GM23338 (cell line): Measurements from ENCODE around the gene TOP1. TPM values are rescaled to one million over a fixed set of nuclear protein-coding genes. Genes with fewer than 3 reads are reported as not detected.

ENCODE experiments used
- ATAC-seq: fragments of 200-7000 bp; cut with Tn5 transposase; 3 replicates; pipeline ENCODE4 v1.9.1; 2020
- DNase-seq: peaks from one replicate; pipeline ENCODE4 v3.0.0-alpha.2; 2015; ENCODE audit warnings: low spot score
- H2AFZ ChIP-seq: fragments of 200-600 bp; sonication (generic); 2 replicates; pipeline ENCODE4 v1.8.0; 2016; ENCODE audit warnings: antibody characterized with exemption, mild to moderate bottlenecking, moderate library complexity
- H3F3A ChIP-seq: fragments of 200-600 bp; sonication (generic); replicated peaks from 2 replicates; pipeline ENCODE4 v1.8.0; 2017; ENCODE audit warnings: antibody characterized with exemption, mixed run types, low read depth
- H3K27ac ChIP-seq: fragments of 200-600 bp; sonication (generic); 2 replicates; pipeline ENCODE4 v1.6.1; 2016; ENCODE audit warnings: low read depth
- H3K27me3 ChIP-seq: fragments of 200-600 bp; sonication (generic); 2 replicates; pipeline ENCODE4 v1.8.0; 2016; ENCODE audit warnings: mild to moderate bottlenecking, mixed run types, moderate library complexity; ENCODE audit not compliant: insufficient read depth
- H3K36me3 ChIP-seq: fragments of 200-600 bp; sonication (generic); 2 replicates; pipeline ENCODE4 v1.8.0; 2016; ENCODE audit warnings: mild to moderate bottlenecking; ENCODE audit not compliant: insufficient read depth
- H3K4me1 ChIP-seq: fragments of 200-600 bp; sonication (generic); 2 replicates; pipeline ENCODE4 v1.8.0; 2016; ENCODE audit warnings: mild to moderate bottlenecking, moderate library complexity; ENCODE audit not compliant: insufficient read depth
- H3K4me2 ChIP-seq: fragments of 200-600 bp; sonication (generic); 2 replicates; pipeline ENCODE4 v1.7.1; 2017; ENCODE audit warnings: mixed run types
- H3K4me3 ChIP-seq: fragments of 200-600 bp; sonication (generic); 2 replicates; pipeline ENCODE4 v1.6.1; 2016; ENCODE audit warnings: mixed run types
- H3K79me2 ChIP-seq: fragments of 200-600 bp; sonication (generic); replicated peaks from 2 replicates; pipeline ENCODE4 v1.8.0; 2017; ENCODE audit warnings: mild to moderate bottlenecking; ENCODE audit not compliant: insufficient read depth
- H3K9me2 ChIP-seq: fragments of 200-600 bp; sonication (generic); 2 replicates; pipeline ENCODE4 v1.8.0; 2017; ENCODE audit not compliant: insufficient read depth
- H4K20me1 ChIP-seq: fragments of 200-600 bp; sonication (generic); replicated peaks from 2 replicates; pipeline ENCODE4 v1.8.0; 2017; ENCODE audit warnings: mild to moderate bottlenecking; ENCODE audit not compliant: insufficient read depth
- H3K27ac Mint-ChIP-seq: 2 replicates; pipeline ENCODE4 v1.8.0; 2020; ENCODE audit warnings: inconsistent platforms, mild to moderate bottlenecking, moderate library complexity, mixed read lengths
- H3K27me3 Mint-ChIP-seq: 3 replicates; pipeline ENCODE4 v1.8.0; 2022; ENCODE audit warnings: low read depth, mild to moderate bottlenecking, moderate library complexity, mixed read lengths, inconsistent platforms; ENCODE audit not compliant: insufficient read depth, poor library complexity
- H3K36me3 Mint-ChIP-seq: 3 replicates; pipeline ENCODE4 v1.8.0; 2021; ENCODE audit warnings: low read depth, mild to moderate bottlenecking, inconsistent platforms, moderate library complexity, mixed read lengths
- H3K4me1 Mint-ChIP-seq: 3 replicates; pipeline ENCODE4 v1.8.0; 2020; ENCODE audit warnings: mild to moderate bottlenecking, inconsistent platforms, mixed read lengths
- H3K4me3 Mint-ChIP-seq: 3 replicates; pipeline ENCODE4 v1.8.0; 2021; ENCODE audit warnings: moderate library complexity, mild to moderate bottlenecking, inconsistent platforms, mixed read lengths
- H3K9me3 Mint-ChIP-seq: 3 replicates; pipeline ENCODE4 v1.8.0; 2020; ENCODE audit warnings: moderate library complexity, mild to moderate bottlenecking, inconsistent platforms, mixed read lengths
- CREB1 ChIP-seq: fragments of 250-450 bp; sonication (Bioruptor Pico); IDR thresholded peaks from 2 replicates; pipeline ENCODE4 v1.5.0; 2020; ENCODE audit warnings: low read depth, mild to moderate bottlenecking, moderate library complexity
- CTCF ChIP-seq, 2 experiments: fragments of 200-600 bp in 1 of 2; sonication (generic) in 1 of 2; conservative IDR thresholded peaks; 2 replicates each; pipeline versions ENCODE4 v1.5.1 to v1.6.1; 2016 to 2017; ENCODE audit warnings: antibody characterized with exemption in 2 of 2, low read depth in 2 of 2, mild to moderate bottlenecking in 2 of 2, moderate library complexity in 1 of 2
- ETS1 ChIP-seq: IDR thresholded peaks from 2 replicates; pipeline ENCODE4 v1.6.1; 2016; ENCODE audit warnings: antibody characterized with exemption
- EZH2 ChIP-seq: fragments of 200-600 bp; sonication (generic); IDR thresholded peaks from one replicate; pipeline ENCODE4 v1.8.0; 2017; ENCODE audit warnings: antibody characterized with exemption, mild to moderate bottlenecking, low read depth; ENCODE audit not compliant: unreplicated experiment
- EZH2phosphoT487 ChIP-seq: fragments of 200-600 bp; sonication (generic); IDR thresholded peaks from one replicate; pipeline ENCODE4 v1.8.1; 2018; ENCODE audit warnings: antibody characterized with exemption; ENCODE audit not compliant: unreplicated experiment
- JUNB ChIP-seq: IDR thresholded peaks from one replicate; pipeline ENCODE4 v1.6.1; 2016; ENCODE audit warnings: antibody characterized with exemption; ENCODE audit not compliant: unreplicated experiment
- NANOG ChIP-seq: IDR thresholded peaks from 2 replicates; pipeline ENCODE4 v1.6.1; 2016; ENCODE audit warnings: antibody characterized with exemption, borderline replicate concordance
- POLR2AphosphoS5 ChIP-seq: IDR thresholded peaks from 2 replicates; pipeline ENCODE4 v1.6.1; 2016; ENCODE audit warnings: antibody characterized with exemption, low read depth
- STAT1 ChIP-seq: IDR thresholded peaks from one replicate; pipeline ENCODE4 v1.6.1; 2016; ENCODE audit warnings: antibody characterized with exemption; ENCODE audit not compliant: unreplicated experiment
- ZNF114 ChIP-seq: fragments of 250-450 bp; sonication (Bioruptor Pico); IDR thresholded peaks from 2 replicates; pipeline ENCODE4 v1.5.0; 2020; ENCODE audit warnings: mild to moderate bottlenecking, moderate library complexity
- ZNF331 ChIP-seq: fragments of 250-450 bp; sonication (Bioruptor Pico); IDR thresholded peaks from 2 replicates; pipeline ENCODE4 v1.5.0; 2020; ENCODE audit warnings: low read depth, mild to moderate bottlenecking, moderate library complexity
- polyA plus RNA-seq: library from polyadenylated mRNA; unstranded; fragments of >200 nt; fragmentation: Nextera tagmentation; extraction: Ambion mirVana; gene quantifications from 2 replicates; pipeline ENCODE4 v1.2.1, GENCODE V29; 2016
- total RNA-seq: library from RNA; depleted of rRNA; stranded (reverse); fragments of >200 nt; shearing (Covaris generic); gene quantifications from 2 replicates; pipeline ENCODE4 v1.2.3, GENCODE V29; 2014
- TF ChIP-seq, protein P1 (sequence below): fragments of 250-450 bp; sonication (Bioruptor Pico); IDR thresholded peaks from 2 replicates; pipeline ENCODE4 v1.5.0; 2020; ENCODE audit warnings: mild to moderate bottlenecking, moderate library complexity
- TF ChIP-seq, protein P2 (sequence below): IDR thresholded peaks from one replicate; pipeline ENCODE4 v1.6.1; 2018; ENCODE audit warnings: antibody characterized with exemption; ENCODE audit not compliant: unreplicated experiment

TOP1 gene
- total and polyA plus RNA-seq, 2 experiments from 2014 or later, result 62.4 to 101 TPM

DNA sequence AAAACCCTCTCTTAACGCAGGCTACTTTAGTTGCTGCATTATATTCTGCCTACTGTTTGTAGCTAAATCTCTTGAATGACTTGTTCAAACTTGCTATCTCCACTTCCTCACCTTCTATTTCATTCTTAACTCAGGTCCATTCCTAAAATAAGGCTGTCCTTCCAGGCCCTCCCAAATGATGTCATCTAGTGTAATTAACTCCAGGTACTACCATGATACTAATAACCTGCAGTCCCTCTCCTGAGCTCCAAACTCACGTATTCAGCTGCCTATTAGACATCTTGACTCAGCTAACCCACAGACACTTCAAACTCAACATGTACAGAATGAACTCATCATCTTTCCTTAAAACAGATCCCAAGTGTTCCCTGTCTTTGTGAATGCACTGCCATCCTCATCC lies 10.5 kb upstream of the TOP1 start:
- no peak overlapping the region for H3K4me2 ChIP-seq
- no peak overlapping the region for H3K27ac ChIP-seq
- DNase-seq, result no peak

More for the DNA sequence above, 10.5 kb upstream of the TOP1 start:
- Mint-ChIP-seq H3K27ac (no peak overlapping the region; the same call in 1 of the 2 replicates), H3K9me3 (no peaks in the 10 kb centered on the region), H3K27me3 (peaks cover 2% of the 10 kb centered on the region), H3K4me1 (peaks cover 3% of the 10 kb centered on the region; the same call in 2 of the 3 replicates), H3K36me3 (no peaks in the 10 kb centered on the region; the same call in 2 of the 3 replicates), H3K4me3 (no peak overlapping the region)
- Histone ChIP-seq H3K4me3 (no peak overlapping the region), H3F3A (no peaks in the 10 kb centered on the region), H2AFZ (no peak overlapping the region), H3K79me2 (no peaks in the 10 kb centered on the region), H4K20me1 (no peaks in the 10 kb centered on the region), H3K27me3 (no peaks in the 10 kb centered on the region), H3K9me2 (0 out of 2 replicates have a peak, but pooled peaks cover 7% of the 10 kb centered on the region), H3K36me3 (no peaks in the 10 kb centered on the region), H3K4me1 (no peaks in the 10 kb centered on the region)
- TF ChIP-seq ZNF114 (CRISPR knock-in tag), result no peak
- TF ChIP-seq STAT1, result no peak
- no peak for TF ChIP-seq NANOG
- no peak for TF ChIP-seq POLR2AphosphoS5
- TF ChIP-seq CREB1 (CRISPR knock-in tag), result no peak
- no peak for TF ChIP-seq ZNF331
- TF ChIP-seq, protein P1, sequence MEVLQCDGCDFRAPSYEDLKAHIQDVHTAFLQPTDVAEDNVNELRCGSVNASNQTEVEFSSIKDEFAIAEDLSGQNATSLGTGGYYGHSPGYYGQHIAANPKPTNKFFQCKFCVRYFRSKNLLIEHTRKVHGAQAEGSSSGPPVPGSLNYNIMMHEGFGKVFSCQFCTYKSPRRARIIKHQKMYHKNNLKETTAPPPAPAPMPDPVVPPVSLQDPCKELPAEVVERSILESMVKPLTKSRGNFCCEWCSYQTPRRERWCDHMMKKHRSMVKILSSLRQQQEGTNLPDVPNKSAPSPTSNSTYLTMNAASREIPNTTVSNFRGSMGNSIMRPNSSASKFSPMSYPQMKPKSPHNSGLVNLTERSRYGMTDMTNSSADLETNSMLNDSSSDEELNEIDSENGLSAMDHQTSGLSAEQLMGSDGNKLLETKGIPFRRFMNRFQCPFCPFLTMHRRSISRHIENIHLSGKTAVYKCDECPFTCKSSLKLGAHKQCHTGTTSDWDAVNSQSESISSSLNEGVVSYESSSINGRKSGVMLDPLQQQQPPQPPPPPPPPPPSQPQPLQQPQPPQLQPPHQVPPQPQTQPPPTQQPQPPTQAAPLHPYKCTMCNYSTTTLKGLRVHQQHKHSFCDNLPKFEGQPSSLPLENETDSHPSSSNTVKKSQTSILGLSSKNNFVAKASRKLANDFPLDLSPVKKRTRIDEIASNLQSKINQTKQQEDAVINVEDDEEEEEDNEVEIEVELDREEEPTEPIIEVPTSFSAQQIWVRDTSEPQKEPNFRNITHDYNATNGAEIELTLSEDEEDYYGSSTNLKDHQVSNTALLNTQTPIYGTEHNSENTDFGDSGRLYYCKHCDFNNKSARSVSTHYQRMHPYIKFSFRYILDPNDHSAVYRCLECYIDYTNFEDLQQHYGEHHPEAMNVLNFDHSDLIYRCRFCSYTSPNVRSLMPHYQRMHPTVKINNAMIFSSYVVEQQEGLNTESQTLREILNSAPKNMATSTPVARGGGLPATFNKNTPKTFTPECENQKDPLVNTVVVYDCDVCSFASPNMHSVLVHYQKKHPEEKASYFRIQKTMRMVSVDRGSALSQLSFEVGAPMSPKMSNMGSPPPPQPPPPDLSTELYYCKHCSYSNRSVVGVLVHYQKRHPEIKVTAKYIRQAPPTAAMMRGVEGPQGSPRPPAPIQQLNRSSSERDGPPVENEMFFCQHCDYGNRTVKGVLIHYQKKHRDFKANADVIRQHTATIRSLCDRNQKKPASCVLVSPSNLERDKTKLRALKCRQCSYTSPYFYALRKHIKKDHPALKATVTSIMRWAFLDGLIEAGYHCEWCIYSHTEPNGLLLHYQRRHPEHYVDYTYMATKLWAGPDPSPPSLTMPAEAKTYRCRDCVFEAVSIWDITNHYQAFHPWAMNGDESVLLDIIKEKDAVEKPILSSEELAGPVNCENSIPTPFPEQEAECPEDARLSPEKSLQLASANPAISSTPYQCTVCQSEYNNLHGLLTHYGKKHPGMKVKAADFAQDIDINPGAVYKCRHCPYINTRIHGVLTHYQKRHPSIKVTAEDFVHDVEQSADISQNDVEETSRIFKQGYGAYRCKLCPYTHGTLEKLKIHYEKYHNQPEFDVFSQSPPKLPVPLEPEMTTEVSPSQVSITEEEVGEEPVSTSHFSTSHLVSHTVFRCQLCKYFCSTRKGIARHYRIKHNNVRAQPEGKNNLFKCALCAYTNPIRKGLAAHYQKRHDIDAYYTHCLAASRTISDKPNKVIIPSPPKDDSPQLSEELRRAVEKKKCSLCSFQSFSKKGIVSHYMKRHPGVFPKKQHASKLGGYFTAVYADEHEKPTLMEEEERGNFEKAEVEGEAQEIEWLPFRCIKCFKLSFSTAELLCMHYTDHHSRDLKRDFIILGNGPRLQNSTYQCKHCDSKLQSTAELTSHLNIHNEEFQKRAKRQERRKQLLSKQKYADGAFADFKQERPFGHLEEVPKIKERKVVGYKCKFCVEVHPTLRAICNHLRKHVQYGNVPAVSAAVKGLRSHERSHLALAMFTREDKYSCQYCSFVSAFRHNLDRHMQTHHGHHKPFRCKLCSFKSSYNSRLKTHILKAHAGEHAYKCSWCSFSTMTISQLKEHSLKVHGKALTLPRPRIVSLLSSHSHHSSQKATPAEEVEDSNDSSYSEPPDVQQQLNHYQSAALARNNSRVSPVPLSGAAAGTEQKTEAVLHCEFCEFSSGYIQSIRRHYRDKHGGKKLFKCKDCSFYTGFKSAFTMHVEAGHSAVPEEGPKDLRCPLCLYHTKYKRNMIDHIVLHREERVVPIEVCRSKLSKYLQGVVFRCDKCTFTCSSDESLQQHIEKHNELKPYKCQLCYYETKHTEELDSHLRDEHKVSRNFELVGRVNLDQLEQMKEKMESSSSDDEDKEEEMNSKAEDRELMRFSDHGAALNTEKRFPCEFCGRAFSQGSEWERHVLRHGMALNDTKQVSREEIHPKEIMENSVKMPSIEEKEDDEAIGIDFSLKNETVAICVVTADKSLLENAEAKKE, result no peak
- TF ChIP-seq EZH2phosphoT487, result no peak
- no peak for TF ChIP-seq EZH2
- TF ChIP-seq, protein P2, sequence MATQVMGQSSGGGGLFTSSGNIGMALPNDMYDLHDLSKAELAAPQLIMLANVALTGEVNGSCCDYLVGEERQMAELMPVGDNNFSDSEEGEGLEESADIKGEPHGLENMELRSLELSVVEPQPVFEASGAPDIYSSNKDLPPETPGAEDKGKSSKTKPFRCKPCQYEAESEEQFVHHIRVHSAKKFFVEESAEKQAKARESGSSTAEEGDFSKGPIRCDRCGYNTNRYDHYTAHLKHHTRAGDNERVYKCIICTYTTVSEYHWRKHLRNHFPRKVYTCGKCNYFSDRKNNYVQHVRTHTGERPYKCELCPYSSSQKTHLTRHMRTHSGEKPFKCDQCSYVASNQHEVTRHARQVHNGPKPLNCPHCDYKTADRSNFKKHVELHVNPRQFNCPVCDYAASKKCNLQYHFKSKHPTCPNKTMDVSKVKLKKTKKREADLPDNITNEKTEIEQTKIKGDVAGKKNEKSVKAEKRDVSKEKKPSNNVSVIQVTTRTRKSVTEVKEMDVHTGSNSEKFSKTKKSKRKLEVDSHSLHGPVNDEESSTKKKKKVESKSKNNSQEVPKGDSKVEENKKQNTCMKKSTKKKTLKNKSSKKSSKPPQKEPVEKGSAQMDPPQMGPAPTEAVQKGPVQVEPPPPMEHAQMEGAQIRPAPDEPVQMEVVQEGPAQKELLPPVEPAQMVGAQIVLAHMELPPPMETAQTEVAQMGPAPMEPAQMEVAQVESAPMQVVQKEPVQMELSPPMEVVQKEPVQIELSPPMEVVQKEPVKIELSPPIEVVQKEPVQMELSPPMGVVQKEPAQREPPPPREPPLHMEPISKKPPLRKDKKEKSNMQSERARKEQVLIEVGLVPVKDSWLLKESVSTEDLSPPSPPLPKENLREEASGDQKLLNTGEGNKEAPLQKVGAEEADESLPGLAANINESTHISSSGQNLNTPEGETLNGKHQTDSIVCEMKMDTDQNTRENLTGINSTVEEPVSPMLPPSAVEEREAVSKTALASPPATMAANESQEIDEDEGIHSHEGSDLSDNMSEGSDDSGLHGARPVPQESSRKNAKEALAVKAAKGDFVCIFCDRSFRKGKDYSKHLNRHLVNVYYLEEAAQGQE, result no peak
- TF ChIP-seq ETS1, result no peak
- no peak for TF ChIP-seq CTCF (conservative IDR thresholded peaks at IDR 0.05; ENCODE audit: low read depth in 2 of 2)
- TF ChIP-seq JUNB, result no peak
- no peak for ATAC-seq
